A673 (cell line): ENCODE measurements around the gene ADAMTSL1. TPM values are rescaled to one million over a fixed set of nuclear protein-coding genes. Genes with fewer than 3 reads are reported as not detected.

Source experiments
- BruUV-seq: library from RNA; stranded (reverse); fragments of 400-500 nt; replicated peaks from 2 replicates; lab custom pipeline; 2021; lab: Mats Ljungman, UMichigan
- CTCF ChIA-PET: fragments of 300-600 bp; sonication (Branson Sonifier 250); formaldehyde crosslinking; loops from one replicate; lab custom pipeline; 2022; ENCODE audit warnings: antibody characterized with exemption; lab: Charles Lee
- POLR2A ChIA-PET: fragments of 300-600 bp; sonication (Branson Sonifier 250); formaldehyde crosslinking; loops from one replicate; lab custom pipeline; 2022; ENCODE audit warnings: antibody characterized with exemption; ENCODE audit not compliant: low non-redundant PET; lab: Charles Lee
- DNase-seq: peaks from one replicate; pipeline ENCODE4 v3.0.0-alpha.2; 2015; ENCODE audit warnings: low spot score
- H3K27ac ChIP-seq: fragments of 200-600 bp; sonication (generic); 2 replicates; pipeline ENCODE4 v1.5.1; 2016; ENCODE audit warnings: mixed run types, low read depth, mild to moderate bottlenecking, mixed read lengths, antibody characterized with exemption, low read length; ENCODE audit not compliant: poor library complexity, severe bottlenecking
- H3K27me3 ChIP-seq: fragments of 200-600 bp; sonication (generic); replicated peaks from 2 replicates; pipeline ENCODE4 v1.6.1; 2017; ENCODE audit warnings: mixed run types, low read depth, mild to moderate bottlenecking, mixed read lengths, antibody characterized with exemption, low read length; ENCODE audit not compliant: insufficient read depth, poor library complexity
- H3K36me3 ChIP-seq: fragments of 200-600 bp; sonication (generic); 2 replicates; pipeline ENCODE4 v1.6.1; 2016; ENCODE audit warnings: mixed run types, mild to moderate bottlenecking, mixed read lengths, antibody characterized with exemption, low read length; ENCODE audit not compliant: insufficient read depth, poor library complexity, severe bottlenecking
- H3K4me1 ChIP-seq: fragments of 200-600 bp; sonication (generic); 2 replicates; pipeline ENCODE4 v1.6.1; 2017; ENCODE audit warnings: mixed run types, mild to moderate bottlenecking, mixed read lengths, antibody characterized with exemption, low read length; ENCODE audit not compliant: insufficient read depth, poor library complexity, severe bottlenecking
- H3K4me3 ChIP-seq: fragments of 200-600 bp; sonication (generic); 2 replicates; pipeline ENCODE4 v1.5.1; 2016; ENCODE audit warnings: low read depth, mixed run types, mild to moderate bottlenecking, mixed read lengths, low read length; ENCODE audit not compliant: poor library complexity, severe bottlenecking
- H3K9me3 ChIP-seq: fragments of 200-600 bp; sonication (generic); 2 replicates; pipeline ENCODE4 v1.6.1; 2016; ENCODE audit warnings: mixed run types, low read depth, mild to moderate bottlenecking, mixed read lengths, antibody characterized with exemption, low read length; ENCODE audit not compliant: poor library complexity, severe bottlenecking
- EZH2 ChIP-seq: fragments of 200-600 bp; sonication (generic); IDR thresholded peaks from 2 replicates; pipeline ENCODE4 v1.6.1; 2017; ENCODE audit warnings: borderline replicate concordance, low read depth, mild to moderate bottlenecking, mixed read lengths, antibody characterized with exemption, low read length; ENCODE audit not compliant: poor library complexity, severe bottlenecking
- intact Hi-C: fragments of 100-400 bp; cut with micrococcal nuclease; formaldehyde crosslinking; loops from one replicate; pipeline ENCODE4 v1.10.0; 2022; ENCODE audit not compliant: unreplicated experiment
- total RNA-seq: library from RNA; stranded (reverse); gene quantifications from 2 replicates; pipeline ENCODE4 v1.2.3, GENCODE V29; 2021
- TF ChIP-seq, protein P1 (sequence below): fragments of 300-800, 200-600 bp; sonication (generic); conservative IDR thresholded peaks from 2 replicates; pipeline ENCODE4 v1.5.1; 2017; ENCODE audit warnings: low read depth, mild to moderate bottlenecking, antibody characterized with exemption, low read length, moderate library complexity, mixed read lengths

The ADAMTSL1 gene
- total RNA-seq, 1 experiment from 2014 or later, result not detected

DNA sequence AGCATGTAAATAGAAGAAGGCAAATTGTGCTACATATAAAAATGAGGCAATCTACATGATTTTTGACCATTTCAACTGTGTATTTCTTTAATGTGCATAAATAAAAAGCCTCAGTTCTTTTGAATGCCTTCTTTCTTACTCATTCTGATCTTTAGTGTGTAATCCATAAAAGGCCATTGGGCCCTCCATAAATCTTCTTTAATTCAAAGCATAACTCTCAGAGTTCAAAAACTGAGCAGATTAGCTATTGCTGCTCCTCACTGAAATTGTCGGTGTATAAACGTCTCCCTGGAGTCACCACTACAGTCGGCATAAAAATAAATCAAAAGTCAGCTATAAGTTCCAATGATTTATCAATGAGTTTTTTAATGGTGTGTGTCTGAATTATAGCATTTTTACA lies 45.3 kb upstream of the ADAMTSL1 start:
- ChIA-PET CTCF (no interaction called here), POLR2A (no interaction called here)
- no peak overlapping the region for H3K4me3 ChIP-seq
- no peaks in the 10 kb centered on the region for H3K4me1 ChIP-seq
- H3K27me3 ChIP-seq, result no peaks in the 10 kb centered on the region
- TF ChIP-seq EZH2, result no peak
- TF ChIP-seq, protein P1, sequence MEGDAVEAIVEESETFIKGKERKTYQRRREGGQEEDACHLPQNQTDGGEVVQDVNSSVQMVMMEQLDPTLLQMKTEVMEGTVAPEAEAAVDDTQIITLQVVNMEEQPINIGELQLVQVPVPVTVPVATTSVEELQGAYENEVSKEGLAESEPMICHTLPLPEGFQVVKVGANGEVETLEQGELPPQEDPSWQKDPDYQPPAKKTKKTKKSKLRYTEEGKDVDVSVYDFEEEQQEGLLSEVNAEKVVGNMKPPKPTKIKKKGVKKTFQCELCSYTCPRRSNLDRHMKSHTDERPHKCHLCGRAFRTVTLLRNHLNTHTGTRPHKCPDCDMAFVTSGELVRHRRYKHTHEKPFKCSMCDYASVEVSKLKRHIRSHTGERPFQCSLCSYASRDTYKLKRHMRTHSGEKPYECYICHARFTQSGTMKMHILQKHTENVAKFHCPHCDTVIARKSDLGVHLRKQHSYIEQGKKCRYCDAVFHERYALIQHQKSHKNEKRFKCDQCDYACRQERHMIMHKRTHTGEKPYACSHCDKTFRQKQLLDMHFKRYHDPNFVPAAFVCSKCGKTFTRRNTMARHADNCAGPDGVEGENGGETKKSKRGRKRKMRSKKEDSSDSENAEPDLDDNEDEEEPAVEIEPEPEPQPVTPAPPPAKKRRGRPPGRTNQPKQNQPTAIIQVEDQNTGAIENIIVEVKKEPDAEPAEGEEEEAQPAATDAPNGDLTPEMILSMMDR, result no peak
- intact Hi-C loops, result no loop called here
- H3K36me3 ChIP-seq, result no peaks in the 10 kb centered on the region
- H3K27ac ChIP-seq, result no peak overlapping the region
- DNase-seq, result no peak
- no peaks in the 10 kb centered on the region for H3K9me3 ChIP-seq
- BruUV-seq, result no TSS peak

DNA sequence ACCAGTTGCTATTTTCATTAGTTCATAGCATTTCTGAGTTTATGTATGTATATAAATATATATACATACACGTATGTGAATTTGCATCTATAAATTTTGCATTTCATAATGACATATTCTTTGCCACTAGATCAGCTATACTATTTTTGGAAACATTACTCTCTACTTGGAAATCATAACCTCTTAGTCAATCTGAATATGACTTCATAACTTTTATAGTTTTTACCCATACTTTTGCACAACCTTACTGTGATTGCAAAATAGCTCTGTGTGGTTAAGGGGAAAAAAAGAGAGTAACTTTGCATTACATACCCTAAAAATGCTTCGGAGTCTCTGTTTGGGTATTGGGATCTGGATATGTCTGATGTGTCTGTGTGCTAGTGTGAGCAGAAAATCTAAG lies 44.9 kb upstream of the ADAMTSL1 start:
- ChIA-PET POLR2A (no interaction called here), CTCF (no interaction called here)
- no peaks in the 10 kb centered on the region for H3K9me3 ChIP-seq
- BruUV-seq, result no TSS peak
- H3K36me3 ChIP-seq, result no peaks in the 10 kb centered on the region
- H3K27me3 ChIP-seq, result no peaks in the 10 kb centered on the region
- no peaks in the 10 kb centered on the region for H3K4me1 ChIP-seq
- intact Hi-C loops, result no loop called here
- no peak for DNase-seq
- TF ChIP-seq, protein P1, result no peak
- TF ChIP-seq EZH2, result no peak
- no peak overlapping the region for H3K27ac ChIP-seq
- no peak overlapping the region for H3K4me3 ChIP-seq

DNA sequence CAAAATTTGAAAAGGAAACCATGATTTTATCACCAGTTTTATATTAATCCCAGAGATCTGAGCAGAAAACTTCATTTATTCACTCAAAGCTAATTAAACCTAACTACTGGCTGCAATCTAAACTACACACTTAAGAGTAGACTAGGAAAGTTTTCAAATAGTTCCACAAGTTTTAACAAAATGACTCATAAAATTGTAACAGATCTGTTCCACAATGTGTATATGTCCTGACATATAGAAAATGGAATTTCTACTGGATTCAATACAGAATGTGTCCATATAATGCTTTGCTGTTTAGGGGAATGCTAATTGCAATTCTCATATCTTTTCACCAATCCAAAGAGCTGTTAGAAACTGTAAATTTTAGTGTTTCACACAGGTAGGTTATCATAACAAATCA lies 40.3 kb upstream of the ADAMTSL1 start:
- ChIA-PET CTCF (no interaction called here), POLR2A (no interaction called here)

More for the DNA sequence above, 40.3 kb upstream of the ADAMTSL1 start:
- H3K9me3 ChIP-seq, result no peaks in the 10 kb centered on the region
- H3K36me3 ChIP-seq, result no peaks in the 10 kb centered on the region
- no peak overlapping the region for H3K27ac ChIP-seq
- no peak for DNase-seq
- BruUV-seq, result no TSS peak
- TF ChIP-seq, protein P1, result no peak
- no peak for TF ChIP-seq EZH2
- no peak overlapping the region for H3K4me3 ChIP-seq
- intact Hi-C loops, result no loop called here
- no peaks in the 10 kb centered on the region for H3K4me1 ChIP-seq
- H3K27me3 ChIP-seq, result no peaks in the 10 kb centered on the region
